ENCODE measurements around the gene SOX2.

SOX2 gene

GRCh38 chr3:181761906-181762305 is 50.2 kb downstream of the SOX2 start:
- no peak for TF ChIP-seq EGR1 (IDR thresholded peaks at IDR 0.05)
- TF ChIP-seq TCF12 (IDR thresholded peaks at IDR 0.05; ENCODE audit: low read depth) = no peak
- TF ChIP-seq ZBTB7A (IDR thresholded peaks at IDR 0.05; ENCODE audit: low read depth) = no peak
- no peak for TF ChIP-seq REST (IDR thresholded peaks at IDR 0.05; ENCODE audit: low read depth)
- TF ChIP-seq CEBPB (IDR thresholded peaks at IDR 0.05) = no peak
- TF ChIP-seq MAX (IDR thresholded peaks at IDR 0.05) = no peak
- no peak for TF ChIP-seq YY1 (IDR thresholded peaks at IDR 0.05; ENCODE audit: low read depth)
- TF ChIP-seq TEAD4 (IDR thresholded peaks at IDR 0.05) = no peak
- TF ChIP-seq USF1 (IDR thresholded peaks at IDR 0.05) = no peak
- TF ChIP-seq EP300 (IDR thresholded peaks at IDR 0.05; ENCODE audit: borderline replicate concordance) = no peak
- TF ChIP-seq RAD21 (IDR thresholded peaks at IDR 0.05; ENCODE audit: low read depth) = no peak
- no peak for TF ChIP-seq TAF1 (IDR thresholded peaks at IDR 0.05; ENCODE audit: low read depth)
- no peak for TF ChIP-seq CREB1 (IDR thresholded peaks at IDR 0.05; ENCODE audit: low read depth)
- TF ChIP-seq NFIC (IDR thresholded peaks at IDR 0.05) = no peak
- no peak for TF ChIP-seq FOXM1 (IDR thresholded peaks at IDR 0.05; ENCODE audit: borderline replicate concordance, low read depth)

Data from Ishikawa (cell line).